GM23338 (cell line): Measurements from ENCODE around the gene KCNA2. TPM values are rescaled to one million over a fixed set of nuclear protein-coding genes. Genes with fewer than 3 reads are reported as not detected.

Experiments
- ATAC-seq: fragments of 200-7000 bp; cut with Tn5 transposase; 3 replicates; pipeline ENCODE4 v1.9.1; 2020
- DNase-seq: peaks from one replicate; pipeline ENCODE4 v3.0.0-alpha.2; 2015; ENCODE audit warnings: low spot score
- H2AFZ ChIP-seq: fragments of 200-600 bp; sonication (generic); 2 replicates; pipeline ENCODE4 v1.8.0; 2016; ENCODE audit warnings: antibody characterized with exemption, mild to moderate bottlenecking, moderate library complexity
- H3F3A ChIP-seq: fragments of 200-600 bp; sonication (generic); replicated peaks from 2 replicates; pipeline ENCODE4 v1.8.0; 2017; ENCODE audit warnings: antibody characterized with exemption, mixed run types, low read depth
- H3K27ac ChIP-seq: fragments of 200-600 bp; sonication (generic); 2 replicates; pipeline ENCODE4 v1.6.1; 2016; ENCODE audit warnings: low read depth
- H3K27me3 ChIP-seq: fragments of 200-600 bp; sonication (generic); 2 replicates; pipeline ENCODE4 v1.8.0; 2016; ENCODE audit warnings: mild to moderate bottlenecking, mixed run types, moderate library complexity; ENCODE audit not compliant: insufficient read depth
- H3K36me3 ChIP-seq: fragments of 200-600 bp; sonication (generic); 2 replicates; pipeline ENCODE4 v1.8.0; 2016; ENCODE audit warnings: mild to moderate bottlenecking; ENCODE audit not compliant: insufficient read depth
- H3K4me1 ChIP-seq: fragments of 200-600 bp; sonication (generic); 2 replicates; pipeline ENCODE4 v1.8.0; 2016; ENCODE audit warnings: mild to moderate bottlenecking, moderate library complexity; ENCODE audit not compliant: insufficient read depth
- H3K4me2 ChIP-seq: fragments of 200-600 bp; sonication (generic); 2 replicates; pipeline ENCODE4 v1.7.1; 2017; ENCODE audit warnings: mixed run types
- H3K4me3 ChIP-seq: fragments of 200-600 bp; sonication (generic); 2 replicates; pipeline ENCODE4 v1.6.1; 2016; ENCODE audit warnings: mixed run types
- H3K79me2 ChIP-seq: fragments of 200-600 bp; sonication (generic); replicated peaks from 2 replicates; pipeline ENCODE4 v1.8.0; 2017; ENCODE audit warnings: mild to moderate bottlenecking; ENCODE audit not compliant: insufficient read depth
- H3K9me2 ChIP-seq: fragments of 200-600 bp; sonication (generic); 2 replicates; pipeline ENCODE4 v1.8.0; 2017; ENCODE audit not compliant: insufficient read depth
- H4K20me1 ChIP-seq: fragments of 200-600 bp; sonication (generic); replicated peaks from 2 replicates; pipeline ENCODE4 v1.8.0; 2017; ENCODE audit warnings: mild to moderate bottlenecking; ENCODE audit not compliant: insufficient read depth
- H3K27ac Mint-ChIP-seq: 2 replicates; pipeline ENCODE4 v1.8.0; 2020; ENCODE audit warnings: inconsistent platforms, mild to moderate bottlenecking, moderate library complexity, mixed read lengths
- H3K27me3 Mint-ChIP-seq: 3 replicates; pipeline ENCODE4 v1.8.0; 2022; ENCODE audit warnings: low read depth, mild to moderate bottlenecking, moderate library complexity, mixed read lengths, inconsistent platforms; ENCODE audit not compliant: insufficient read depth, poor library complexity
- H3K36me3 Mint-ChIP-seq: 3 replicates; pipeline ENCODE4 v1.8.0; 2021; ENCODE audit warnings: low read depth, mild to moderate bottlenecking, inconsistent platforms, moderate library complexity, mixed read lengths
- H3K4me1 Mint-ChIP-seq: 3 replicates; pipeline ENCODE4 v1.8.0; 2020; ENCODE audit warnings: mild to moderate bottlenecking, inconsistent platforms, mixed read lengths
- H3K4me3 Mint-ChIP-seq: 3 replicates; pipeline ENCODE4 v1.8.0; 2021; ENCODE audit warnings: moderate library complexity, mild to moderate bottlenecking, inconsistent platforms, mixed read lengths
- H3K9me3 Mint-ChIP-seq: 3 replicates; pipeline ENCODE4 v1.8.0; 2020; ENCODE audit warnings: moderate library complexity, mild to moderate bottlenecking, inconsistent platforms, mixed read lengths
- CREB1 ChIP-seq: fragments of 250-450 bp; sonication (Bioruptor Pico); IDR thresholded peaks from 2 replicates; pipeline ENCODE4 v1.5.0; 2020; ENCODE audit warnings: low read depth, mild to moderate bottlenecking, moderate library complexity
- EZH2 ChIP-seq: fragments of 200-600 bp; sonication (generic); IDR thresholded peaks from one replicate; pipeline ENCODE4 v1.8.0; 2017; ENCODE audit warnings: antibody characterized with exemption, mild to moderate bottlenecking, low read depth; ENCODE audit not compliant: unreplicated experiment
- polyA plus RNA-seq: library from polyadenylated mRNA; unstranded; fragments of >200 nt; fragmentation: Nextera tagmentation; extraction: Ambion mirVana; gene quantifications from 2 replicates; pipeline ENCODE4 v1.2.1, GENCODE V29; 2016
- total RNA-seq: library from RNA; depleted of rRNA; stranded (reverse); fragments of >200 nt; shearing (Covaris generic); gene quantifications from 2 replicates; pipeline ENCODE4 v1.2.3, GENCODE V29; 2014
- TF ChIP-seq, protein P1 (sequence below): fragments of 250-450 bp; sonication (Bioruptor Pico); IDR thresholded peaks from 2 replicates; pipeline ENCODE4 v1.5.0; 2020; ENCODE audit warnings: mild to moderate bottlenecking, moderate library complexity
- TF ChIP-seq, protein P2 (sequence below), 2 experiments: fragments of 200-600 bp in 1 of 2; sonication (generic) in 1 of 2; conservative IDR thresholded peaks; 2 replicates each; pipeline versions ENCODE4 v1.5.1 to v1.6.1; 2016 to 2017; ENCODE audit warnings: antibody characterized with exemption in 2 of 2, low read depth in 2 of 2, mild to moderate bottlenecking in 2 of 2, moderate library complexity in 1 of 2

The KCNA2 gene
- total and polyA plus RNA-seq, 2 experiments from 2014 or later, result 0.11 to 1.5 TPM

DNA sequence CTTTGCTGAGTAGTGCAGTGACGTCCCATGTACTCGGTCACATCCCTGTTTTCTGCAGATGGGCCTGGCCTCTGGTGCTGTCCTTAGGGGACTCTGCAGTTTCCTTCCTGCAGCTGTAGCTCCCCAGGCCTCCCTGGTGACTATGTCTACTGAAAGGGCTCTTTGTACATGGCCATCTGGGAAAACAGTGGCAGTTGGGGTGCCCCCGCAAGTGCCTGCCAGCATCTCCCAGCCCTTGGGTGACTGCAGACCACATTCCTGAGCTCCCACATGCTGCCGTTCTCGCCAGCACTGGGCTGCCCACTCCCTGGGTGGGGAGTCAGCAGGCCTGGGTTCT lies 49.7 kb downstream of the KCNA2 start (continued):
- TF ChIP-seq, protein P1, sequence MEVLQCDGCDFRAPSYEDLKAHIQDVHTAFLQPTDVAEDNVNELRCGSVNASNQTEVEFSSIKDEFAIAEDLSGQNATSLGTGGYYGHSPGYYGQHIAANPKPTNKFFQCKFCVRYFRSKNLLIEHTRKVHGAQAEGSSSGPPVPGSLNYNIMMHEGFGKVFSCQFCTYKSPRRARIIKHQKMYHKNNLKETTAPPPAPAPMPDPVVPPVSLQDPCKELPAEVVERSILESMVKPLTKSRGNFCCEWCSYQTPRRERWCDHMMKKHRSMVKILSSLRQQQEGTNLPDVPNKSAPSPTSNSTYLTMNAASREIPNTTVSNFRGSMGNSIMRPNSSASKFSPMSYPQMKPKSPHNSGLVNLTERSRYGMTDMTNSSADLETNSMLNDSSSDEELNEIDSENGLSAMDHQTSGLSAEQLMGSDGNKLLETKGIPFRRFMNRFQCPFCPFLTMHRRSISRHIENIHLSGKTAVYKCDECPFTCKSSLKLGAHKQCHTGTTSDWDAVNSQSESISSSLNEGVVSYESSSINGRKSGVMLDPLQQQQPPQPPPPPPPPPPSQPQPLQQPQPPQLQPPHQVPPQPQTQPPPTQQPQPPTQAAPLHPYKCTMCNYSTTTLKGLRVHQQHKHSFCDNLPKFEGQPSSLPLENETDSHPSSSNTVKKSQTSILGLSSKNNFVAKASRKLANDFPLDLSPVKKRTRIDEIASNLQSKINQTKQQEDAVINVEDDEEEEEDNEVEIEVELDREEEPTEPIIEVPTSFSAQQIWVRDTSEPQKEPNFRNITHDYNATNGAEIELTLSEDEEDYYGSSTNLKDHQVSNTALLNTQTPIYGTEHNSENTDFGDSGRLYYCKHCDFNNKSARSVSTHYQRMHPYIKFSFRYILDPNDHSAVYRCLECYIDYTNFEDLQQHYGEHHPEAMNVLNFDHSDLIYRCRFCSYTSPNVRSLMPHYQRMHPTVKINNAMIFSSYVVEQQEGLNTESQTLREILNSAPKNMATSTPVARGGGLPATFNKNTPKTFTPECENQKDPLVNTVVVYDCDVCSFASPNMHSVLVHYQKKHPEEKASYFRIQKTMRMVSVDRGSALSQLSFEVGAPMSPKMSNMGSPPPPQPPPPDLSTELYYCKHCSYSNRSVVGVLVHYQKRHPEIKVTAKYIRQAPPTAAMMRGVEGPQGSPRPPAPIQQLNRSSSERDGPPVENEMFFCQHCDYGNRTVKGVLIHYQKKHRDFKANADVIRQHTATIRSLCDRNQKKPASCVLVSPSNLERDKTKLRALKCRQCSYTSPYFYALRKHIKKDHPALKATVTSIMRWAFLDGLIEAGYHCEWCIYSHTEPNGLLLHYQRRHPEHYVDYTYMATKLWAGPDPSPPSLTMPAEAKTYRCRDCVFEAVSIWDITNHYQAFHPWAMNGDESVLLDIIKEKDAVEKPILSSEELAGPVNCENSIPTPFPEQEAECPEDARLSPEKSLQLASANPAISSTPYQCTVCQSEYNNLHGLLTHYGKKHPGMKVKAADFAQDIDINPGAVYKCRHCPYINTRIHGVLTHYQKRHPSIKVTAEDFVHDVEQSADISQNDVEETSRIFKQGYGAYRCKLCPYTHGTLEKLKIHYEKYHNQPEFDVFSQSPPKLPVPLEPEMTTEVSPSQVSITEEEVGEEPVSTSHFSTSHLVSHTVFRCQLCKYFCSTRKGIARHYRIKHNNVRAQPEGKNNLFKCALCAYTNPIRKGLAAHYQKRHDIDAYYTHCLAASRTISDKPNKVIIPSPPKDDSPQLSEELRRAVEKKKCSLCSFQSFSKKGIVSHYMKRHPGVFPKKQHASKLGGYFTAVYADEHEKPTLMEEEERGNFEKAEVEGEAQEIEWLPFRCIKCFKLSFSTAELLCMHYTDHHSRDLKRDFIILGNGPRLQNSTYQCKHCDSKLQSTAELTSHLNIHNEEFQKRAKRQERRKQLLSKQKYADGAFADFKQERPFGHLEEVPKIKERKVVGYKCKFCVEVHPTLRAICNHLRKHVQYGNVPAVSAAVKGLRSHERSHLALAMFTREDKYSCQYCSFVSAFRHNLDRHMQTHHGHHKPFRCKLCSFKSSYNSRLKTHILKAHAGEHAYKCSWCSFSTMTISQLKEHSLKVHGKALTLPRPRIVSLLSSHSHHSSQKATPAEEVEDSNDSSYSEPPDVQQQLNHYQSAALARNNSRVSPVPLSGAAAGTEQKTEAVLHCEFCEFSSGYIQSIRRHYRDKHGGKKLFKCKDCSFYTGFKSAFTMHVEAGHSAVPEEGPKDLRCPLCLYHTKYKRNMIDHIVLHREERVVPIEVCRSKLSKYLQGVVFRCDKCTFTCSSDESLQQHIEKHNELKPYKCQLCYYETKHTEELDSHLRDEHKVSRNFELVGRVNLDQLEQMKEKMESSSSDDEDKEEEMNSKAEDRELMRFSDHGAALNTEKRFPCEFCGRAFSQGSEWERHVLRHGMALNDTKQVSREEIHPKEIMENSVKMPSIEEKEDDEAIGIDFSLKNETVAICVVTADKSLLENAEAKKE (CRISPR knock-in tag), result no peak

DNA sequence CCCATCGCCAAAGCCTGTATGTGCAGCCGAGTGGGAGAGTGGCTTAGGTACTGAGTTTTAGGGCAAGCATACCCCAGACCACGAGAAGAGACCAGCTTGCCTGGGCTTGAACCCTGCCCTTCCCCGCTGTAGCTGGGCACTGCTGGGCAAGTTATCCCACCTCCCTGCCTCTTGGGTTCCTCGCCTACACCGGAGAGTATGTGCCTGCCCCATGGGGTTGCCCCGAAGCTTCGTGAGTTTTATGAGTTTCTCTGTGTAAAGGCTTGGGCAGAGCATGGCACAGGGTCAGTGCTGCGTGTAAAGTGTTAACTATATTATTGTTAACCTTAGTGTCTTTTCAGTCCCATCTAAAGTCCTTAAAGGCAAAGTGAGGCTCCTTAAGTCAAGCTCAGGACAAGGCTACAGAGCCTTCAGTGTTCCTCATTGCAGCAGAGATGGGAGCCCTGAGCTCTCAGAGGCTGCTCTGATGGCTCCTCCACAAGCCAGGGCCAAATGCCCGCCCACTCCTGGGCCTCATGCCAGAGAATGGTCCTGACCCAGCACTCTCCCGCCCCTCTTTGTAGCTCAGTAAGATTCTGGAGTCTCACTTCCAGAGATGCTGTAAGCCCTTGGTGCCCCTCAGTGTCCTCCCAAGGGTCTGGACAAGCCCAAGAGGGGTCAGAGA lies 50.2 kb downstream of the KCNA2 start:
- no peak overlapping the region for H3K27ac ChIP-seq
- H3K4me1 ChIP-seq, result 0 out of 2 replicates have a peak, but pooled peaks cover 6% of the 10 kb centered on the region
- H3K4me2 ChIP-seq, result peak overlapping the region; percentile 78
- peak overlapping the region; percentile 56 for H3K4me3 Mint-ChIP-seq
- H3K4me1 Mint-ChIP-seq, result no peaks in the 10 kb centered on the region; the same call in 2 of the 3 replicates
- peak overlapping the region; percentile 89 for H2AFZ ChIP-seq
- no peaks in the 10 kb centered on the region for H3K36me3 ChIP-seq
- DNase-seq, result peak; percentile 18
- H3K9me3 Mint-ChIP-seq, result no peaks in the 10 kb centered on the region
- peak; percentile 35 for ATAC-seq
- no peaks in the 10 kb centered on the region for H3K9me2 ChIP-seq
- H3K27me3 Mint-ChIP-seq, result peaks cover 28% of the 10 kb centered on the region
- no peaks in the 10 kb centered on the region for H4K20me1 ChIP-seq
- H3K79me2 ChIP-seq, result no peaks in the 10 kb centered on the region
- no peaks in the 10 kb centered on the region; the same call in 2 of the 3 replicates for H3K36me3 Mint-ChIP-seq
- H3K27ac Mint-ChIP-seq, result no peak overlapping the region
- no peaks in the 10 kb centered on the region for H3F3A ChIP-seq
- peaks cover 54% of the 10 kb centered on the region for H3K27me3 ChIP-seq
- peak overlapping the region; percentile 64 for H3K4me3 ChIP-seq
- TF ChIP-seq, protein P1 (CRISPR knock-in tag), result no peak
- TF ChIP-seq, protein P2, sequence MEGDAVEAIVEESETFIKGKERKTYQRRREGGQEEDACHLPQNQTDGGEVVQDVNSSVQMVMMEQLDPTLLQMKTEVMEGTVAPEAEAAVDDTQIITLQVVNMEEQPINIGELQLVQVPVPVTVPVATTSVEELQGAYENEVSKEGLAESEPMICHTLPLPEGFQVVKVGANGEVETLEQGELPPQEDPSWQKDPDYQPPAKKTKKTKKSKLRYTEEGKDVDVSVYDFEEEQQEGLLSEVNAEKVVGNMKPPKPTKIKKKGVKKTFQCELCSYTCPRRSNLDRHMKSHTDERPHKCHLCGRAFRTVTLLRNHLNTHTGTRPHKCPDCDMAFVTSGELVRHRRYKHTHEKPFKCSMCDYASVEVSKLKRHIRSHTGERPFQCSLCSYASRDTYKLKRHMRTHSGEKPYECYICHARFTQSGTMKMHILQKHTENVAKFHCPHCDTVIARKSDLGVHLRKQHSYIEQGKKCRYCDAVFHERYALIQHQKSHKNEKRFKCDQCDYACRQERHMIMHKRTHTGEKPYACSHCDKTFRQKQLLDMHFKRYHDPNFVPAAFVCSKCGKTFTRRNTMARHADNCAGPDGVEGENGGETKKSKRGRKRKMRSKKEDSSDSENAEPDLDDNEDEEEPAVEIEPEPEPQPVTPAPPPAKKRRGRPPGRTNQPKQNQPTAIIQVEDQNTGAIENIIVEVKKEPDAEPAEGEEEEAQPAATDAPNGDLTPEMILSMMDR (conservative IDR thresholded peaks at IDR 0.05; ENCODE audit: low read depth in 2 of 2), result no peak
- TF ChIP-seq CREB1 (CRISPR knock-in tag), result no peak
- TF ChIP-seq EZH2, result no peak
